ENCODE results near the gene IQSEC2.

Gene IQSEC2

DNA sequence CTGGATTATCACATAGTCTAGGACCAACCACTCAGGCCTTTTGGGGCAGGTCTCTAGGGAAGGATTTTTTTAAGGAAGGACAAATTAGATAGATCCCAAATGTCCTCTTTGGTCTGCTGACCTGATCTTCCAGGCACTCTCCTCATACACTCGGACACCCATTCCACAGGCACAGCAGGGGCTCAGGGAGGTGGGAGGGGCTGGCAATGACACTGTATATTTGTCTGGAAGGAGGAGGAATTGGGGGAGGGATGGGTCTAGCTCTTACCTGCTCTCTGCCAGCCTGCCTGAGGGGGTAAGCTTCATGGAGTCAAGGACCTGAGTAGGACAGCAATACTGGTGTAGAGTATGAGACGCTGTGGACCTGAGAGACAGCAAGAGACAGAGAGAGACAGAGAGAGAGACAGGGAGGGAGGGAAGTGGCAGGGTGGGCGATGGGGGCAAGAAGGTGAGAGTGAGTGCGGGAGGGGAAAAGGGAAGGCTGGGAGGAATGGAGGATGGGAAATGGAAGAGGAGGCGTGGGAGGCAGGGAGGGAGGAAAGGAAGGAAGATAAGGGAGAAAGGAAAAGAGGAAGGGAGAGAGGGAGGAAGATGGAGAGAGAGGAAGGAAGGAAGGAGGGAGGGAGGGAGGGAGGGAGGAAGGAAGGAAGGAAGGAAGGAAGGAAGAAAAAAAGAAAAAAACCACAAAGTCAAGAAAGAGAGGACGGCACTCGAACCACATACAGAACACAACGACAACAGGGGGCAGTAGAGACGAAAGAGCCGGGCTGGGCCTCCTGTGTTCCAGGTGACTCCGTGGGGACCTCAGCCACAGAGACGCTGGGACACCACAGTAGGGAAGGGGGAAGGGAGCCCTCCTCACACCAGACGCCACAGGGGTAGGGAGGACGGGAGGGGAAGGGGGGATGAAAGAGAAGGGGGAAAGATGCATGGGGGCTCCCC, 1.8 kb downstream of the IQSEC2 start:
- no peak for DNase-seq (ENCODE audit: low read depth, low spot score)
- H3K4me3 ChIP-seq (ENCODE audit: low read length), result no peak overlapping the region

- H3K4me3 ChIP-seq (ENCODE audit: low read length), result no peak overlapping the region
- DNase-seq (ENCODE audit: low read depth, low spot score), result no peak
These were observed 8.5 kb downstream of the IQSEC2 start for GRCh38 chrX:53272808-53273337.

- H3K4me3 ChIP-seq (ENCODE audit: low read length), result no peak overlapping the region
- no peak for DNase-seq (ENCODE audit: low read depth, low spot score)
These were observed 11.8 kb downstream of the IQSEC2 start for GRCh38 chrX:53269536-53270107.

DNA sequence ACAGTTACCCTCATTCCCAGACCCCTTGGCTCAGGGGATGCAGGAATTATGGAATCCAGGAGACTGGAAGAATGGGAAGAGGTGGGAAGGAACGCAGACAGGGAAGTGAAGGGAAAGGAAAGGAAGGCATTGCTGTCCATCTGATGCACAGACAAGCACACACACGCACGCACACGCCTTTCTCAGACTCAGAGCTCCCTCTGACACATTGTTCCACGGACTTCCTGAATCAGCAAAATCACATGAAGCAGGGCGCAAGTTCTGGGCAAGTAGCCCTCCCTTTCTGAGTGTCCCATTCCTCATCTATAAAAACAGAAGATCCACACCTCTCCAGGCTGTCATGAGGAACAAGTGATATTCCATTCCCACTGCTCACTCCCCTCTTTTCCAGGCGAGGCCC, 13.2 kb downstream of the IQSEC2 start:
- no peak for DNase-seq (ENCODE audit: low read depth, low spot score)
- no peak overlapping the region for H3K4me3 ChIP-seq (ENCODE audit: low read length)

GRCh38 chrX:53266914-53267313, 14.5 kb downstream of the IQSEC2 start:
- no peak overlapping the region for H3K4me3 ChIP-seq (ENCODE audit: low read length)

DNA sequence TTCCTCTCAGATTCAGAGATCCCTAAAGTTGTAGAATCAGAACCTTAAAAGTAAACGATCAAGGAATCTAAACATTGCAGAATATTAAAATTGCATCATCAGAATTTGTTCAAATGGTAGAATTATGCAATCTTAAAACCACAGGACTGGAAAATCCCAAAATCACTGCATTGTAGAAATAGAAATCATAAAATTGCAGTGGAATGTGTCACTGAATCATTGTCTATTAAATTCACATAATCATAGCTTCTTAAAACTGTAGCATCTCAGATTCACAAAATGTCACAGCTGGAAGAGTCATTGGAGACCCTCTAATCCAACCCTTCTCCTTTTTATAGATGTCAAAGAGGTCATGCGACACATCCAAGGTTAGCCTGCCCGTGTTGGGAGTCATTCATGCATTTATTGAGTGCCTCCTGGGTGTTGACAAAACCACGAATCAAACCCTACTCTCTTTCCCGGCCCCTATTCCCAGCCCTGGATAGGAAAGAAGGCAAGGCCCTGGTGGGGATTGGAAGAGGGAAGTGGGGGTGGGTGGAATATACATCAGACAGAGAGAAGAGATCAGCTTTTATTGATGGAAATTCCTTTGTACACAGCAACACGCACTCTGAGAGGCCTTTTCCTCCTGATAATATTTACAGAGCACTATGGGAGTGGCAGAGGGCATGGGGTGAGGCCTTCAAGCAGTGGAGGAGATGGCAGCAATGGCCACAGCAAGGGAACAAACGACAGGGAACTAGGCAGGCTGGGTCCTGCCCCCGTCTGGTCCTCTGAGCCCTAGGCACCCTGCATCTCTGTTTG, 15.4 kb downstream of the IQSEC2 start:
- DNase-seq (ENCODE audit: low read depth, low spot score), result no peak
- H3K4me3 ChIP-seq (ENCODE audit: low read length), result no peak overlapping the region

More at GRCh38 chrX:53266914-53267313, 14.5 kb downstream of the IQSEC2 start:
- DNase-seq (ENCODE audit: low read depth, low spot score), result no peak

GRCh38 chrX:53263597-53264094, 17.7 kb downstream of the IQSEC2 start:
- DNase-seq (ENCODE audit: low read depth, low spot score), result no peak
- H3K4me3 ChIP-seq (ENCODE audit: low read length), result no peak overlapping the region

GRCh38 chrX:53262918-53263394, 18.4 kb downstream of the IQSEC2 start:
- DNase-seq (ENCODE audit: low read depth, low spot score), result no peak
- no peak overlapping the region for H3K4me3 ChIP-seq (ENCODE audit: low read length)

DNA sequence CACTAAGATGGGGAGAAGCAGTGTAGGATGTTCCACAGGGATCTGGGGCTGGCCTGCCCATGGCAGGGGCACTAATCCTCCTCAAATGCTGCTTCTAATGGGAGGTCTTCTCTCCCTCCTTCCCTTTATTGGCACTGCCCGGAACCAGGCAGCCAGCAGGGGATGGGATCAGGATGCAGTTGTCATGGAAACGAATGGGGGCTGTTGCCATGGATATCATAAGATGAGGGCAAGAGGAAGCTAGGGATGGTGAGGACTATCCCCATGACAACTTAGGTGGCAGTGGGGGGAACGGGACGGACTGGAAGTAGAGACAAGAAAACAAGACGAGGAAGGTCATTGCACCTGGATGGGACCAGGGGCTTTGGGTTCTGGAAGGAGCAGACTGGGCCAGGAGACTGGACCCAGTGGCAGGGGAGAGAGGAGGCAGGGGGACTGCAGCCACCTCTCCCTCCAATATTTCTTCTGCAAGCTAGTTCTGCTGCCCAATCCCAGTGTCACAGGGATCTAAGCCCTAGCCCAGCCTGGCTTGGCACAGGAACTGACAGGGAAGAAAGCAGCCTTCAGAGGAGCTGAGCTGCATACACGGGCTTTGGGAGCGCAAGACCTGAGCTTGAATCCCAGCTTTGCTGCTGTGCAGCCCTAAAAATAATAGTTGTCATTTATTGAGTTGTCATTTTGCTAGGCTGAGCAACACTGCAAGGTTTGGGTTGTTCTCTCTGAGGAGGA, 19.0 kb downstream of the IQSEC2 start:
- H3K4me3 ChIP-seq (ENCODE audit: low read length), result no peak overlapping the region
- DNase-seq (ENCODE audit: low read depth, low spot score), result no peak

- H3K4me3 ChIP-seq (ENCODE audit: low read length), result no peak overlapping the region
- no peak for DNase-seq (ENCODE audit: low read depth, low spot score)
These were observed 19.9 kb downstream of the IQSEC2 start for GRCh38 chrX:53261355-53261972.

DNA sequence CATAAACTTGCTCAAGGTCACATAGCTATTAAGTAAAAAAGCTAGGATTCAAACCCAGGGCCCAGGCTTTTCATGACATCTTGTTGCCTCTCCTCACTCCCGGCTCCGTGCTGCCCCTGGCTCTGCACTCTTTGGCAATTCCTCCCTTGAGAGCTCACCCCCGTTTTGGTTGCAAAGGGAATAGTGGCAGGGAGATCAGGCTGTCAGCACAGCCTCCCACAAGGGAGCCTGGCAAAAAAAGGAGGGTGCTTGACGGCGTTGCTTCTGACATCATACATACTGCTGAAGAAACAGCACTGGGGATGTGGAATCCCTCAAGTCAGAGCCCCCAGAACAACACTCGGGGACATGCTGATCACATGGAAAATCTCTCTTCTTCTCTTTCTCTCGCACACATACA, 20.5 kb downstream of the IQSEC2 start:
- H3K4me3 ChIP-seq (ENCODE audit: low read length), result no peak overlapping the region
- no peak for DNase-seq (ENCODE audit: low read depth, low spot score)

DNA sequence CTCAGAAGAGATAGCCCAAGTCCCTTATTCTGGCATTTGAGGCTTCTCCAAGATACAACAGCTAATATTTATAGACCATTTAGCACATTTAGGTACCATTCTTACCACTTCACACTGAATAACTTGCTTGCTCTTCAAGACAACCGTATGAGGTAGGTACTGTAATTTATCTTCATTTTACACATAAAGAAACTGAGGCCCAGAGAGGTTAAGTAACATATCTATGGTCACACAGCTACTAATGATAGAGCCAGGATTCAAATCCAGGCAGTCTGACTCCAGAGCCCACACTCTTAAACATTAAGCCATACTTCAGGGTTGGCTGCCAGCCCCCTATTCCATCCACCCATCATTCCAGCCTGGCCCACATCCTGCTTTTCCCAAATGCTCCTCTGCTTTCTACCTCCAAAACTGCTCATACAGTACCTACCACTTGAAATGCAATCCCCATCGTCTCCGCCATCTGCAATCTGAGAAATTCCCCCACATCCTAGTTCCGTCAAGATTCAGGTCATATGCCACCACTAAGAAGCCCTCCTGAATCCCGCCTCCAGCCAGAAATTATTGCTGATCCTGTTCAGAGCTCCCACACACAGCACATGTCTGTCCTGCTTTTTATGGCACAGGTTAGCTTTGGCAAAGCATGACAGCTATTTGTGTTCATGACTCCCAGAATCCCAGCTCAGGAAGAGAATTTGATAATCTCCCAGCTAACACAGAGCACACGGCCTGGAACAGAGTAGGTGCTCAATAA, 23.5 kb downstream of the IQSEC2 start:
- no peak overlapping the region for H3K4me3 ChIP-seq (ENCODE audit: low read length)

GRCh38 chrX:53257166-53257565, 24.2 kb downstream of the IQSEC2 start:
- no peak for DNase-seq (ENCODE audit: low read depth, low spot score)
- H3K4me3 ChIP-seq (ENCODE audit: low read length), result no peak overlapping the region

More for the DNA sequence above, 23.5 kb downstream of the IQSEC2 start:
- no peak for DNase-seq (ENCODE audit: low read depth, low spot score)

GRCh38 chrX:53256446-53257041, 24.8 kb downstream of the IQSEC2 start:
- no peak for DNase-seq (ENCODE audit: low read depth, low spot score)
- no peak overlapping the region for H3K4me3 ChIP-seq (ENCODE audit: low read length)

GRCh38 chrX:53255738-53256191, 25.6 kb downstream of the IQSEC2 start:
- no peak for DNase-seq (ENCODE audit: low read depth, low spot score)
- H3K4me3 ChIP-seq (ENCODE audit: low read length), result no peak overlapping the region

GRCh38 chrX:53254570-53255461, 26.6 kb downstream of the IQSEC2 start:
- H3K4me3 ChIP-seq (ENCODE audit: low read length), result no peak overlapping the region
- DNase-seq (ENCODE audit: low read depth, low spot score), result no peak

Measured in Jurkat, Clone E6-1 (cell line).